NCI-H2196 treated with DMSO at 0.1 percent for 48 hours (cell line): ENCODE data around the gene FAM13A.
A peak's percentile ranks its signal among the peaks of the same experiment; 100 is the strongest.
"Not testable (repeated sequence)": the region's sequence is repeated elsewhere in the genome, so short reads cannot be mapped to it uniquely, and the experiment has no call there.

Experiments
- DNase-seq: peaks from one replicate; lab custom pipeline; 2025; ENCODE audit not compliant: unreplicated experiment; lab: John Stamatoyannopoulos, UW

FAM13A gene

GRCh38 chr4:89044147-89044900, 12.7 kb downstream of the FAM13A start:
- no peak for DNase-seq

GRCh38 chr4:89042055-89042454, 14.9 kb downstream of the FAM13A start:
- DNase-seq = no peak

DNA sequence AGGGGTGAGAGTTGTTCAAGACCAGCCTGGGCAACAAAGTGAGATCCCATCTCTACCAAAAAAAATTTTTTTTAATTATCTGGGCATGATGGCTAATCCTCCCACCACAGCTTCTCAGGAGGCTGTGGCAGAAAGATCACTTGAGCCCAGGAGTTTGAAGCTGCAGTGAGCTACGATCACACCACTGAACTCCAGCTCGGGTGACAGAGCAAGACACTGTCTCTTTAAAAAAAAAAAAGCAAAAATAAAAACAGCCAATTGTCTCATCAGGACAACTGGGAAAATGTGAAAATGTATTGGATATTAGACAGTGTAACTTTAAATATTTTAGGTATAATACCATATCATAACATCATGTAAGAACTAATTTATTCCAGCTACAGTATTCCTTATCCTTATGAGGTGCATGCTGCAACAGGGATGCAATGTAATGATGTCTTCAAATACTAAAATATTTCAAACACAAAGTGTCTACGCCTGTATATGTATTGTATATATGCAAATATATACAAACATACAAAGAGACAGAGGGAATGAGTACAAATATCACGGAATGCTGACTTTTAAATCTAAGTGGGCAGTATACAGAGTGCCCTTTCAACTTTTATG, 17.2 kb downstream of the FAM13A start:
- no peak for DNase-seq

DNA sequence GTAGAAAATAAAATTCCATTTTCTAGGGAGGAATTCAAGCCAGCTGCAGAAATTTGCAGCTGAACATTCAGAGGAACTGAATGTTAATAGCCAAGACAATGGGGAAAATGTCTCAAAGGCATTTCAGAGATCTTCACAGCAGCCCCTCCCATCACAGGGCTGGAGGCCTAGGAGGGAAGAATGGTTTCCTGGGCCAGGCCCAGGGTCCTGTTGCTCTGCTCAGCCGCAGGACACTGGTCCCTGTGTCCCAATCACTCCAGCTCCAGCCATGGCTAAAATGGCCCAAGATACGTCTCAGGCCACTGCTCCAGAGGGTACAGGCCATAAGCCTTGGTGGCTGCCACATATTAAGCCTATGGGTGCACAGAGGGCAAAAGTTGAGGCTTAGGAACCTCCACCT, 20.4 kb downstream of the FAM13A start:
- no peak for DNase-seq

- DNase-seq = no peak
Measured at GRCh38 chr4:89031272-89031671, 25.7 kb downstream of the FAM13A start.

DNA sequence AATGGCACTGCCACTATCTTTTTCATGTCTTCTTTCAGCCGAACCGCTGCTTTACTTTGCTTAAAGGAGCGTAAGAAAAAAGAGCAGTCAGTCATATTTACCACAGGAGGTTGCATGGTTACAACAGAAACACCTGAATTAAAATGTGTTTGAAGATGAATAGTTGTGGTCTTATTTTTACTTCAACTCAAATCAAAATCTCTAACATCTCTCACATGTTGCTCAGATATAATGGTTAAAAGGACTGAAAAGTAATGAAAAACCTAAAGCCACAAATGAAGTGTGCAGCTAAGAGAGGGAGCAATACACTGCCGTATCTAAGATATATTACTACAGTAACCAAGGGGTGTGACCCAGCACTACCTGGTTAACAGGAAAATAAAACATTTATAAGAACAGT, 27.4 kb downstream of the FAM13A start:
- no peak for DNase-seq

- no peak for DNase-seq
Measured at GRCh38 chr4:89026542-89026941, 30.4 kb downstream of the FAM13A start.

GRCh38 chr4:89024051-89024675, 32.8 kb downstream of the FAM13A start:
- peak; percentile 33 for DNase-seq

DNA sequence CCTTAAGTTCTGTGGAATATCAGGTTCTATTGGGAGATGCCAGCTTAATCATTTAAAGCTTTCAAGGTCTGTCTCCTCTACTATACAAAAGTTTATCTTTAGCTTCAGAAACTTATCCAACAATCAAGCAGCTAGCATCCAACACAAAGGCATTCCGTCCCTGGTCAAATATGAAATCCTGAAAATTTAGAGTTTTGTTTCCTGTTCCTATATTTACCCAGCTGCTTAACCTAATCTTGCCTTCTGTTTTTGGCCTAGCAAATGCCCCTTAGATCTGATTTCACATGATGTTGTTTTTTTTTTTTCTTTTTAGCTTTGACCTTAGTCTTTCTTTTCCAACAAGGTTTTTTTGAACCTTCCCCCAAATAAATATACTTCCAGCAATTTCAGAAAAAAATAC, 33.8 kb downstream of the FAM13A start:
- DNase-seq = peak; percentile 3

DNA sequence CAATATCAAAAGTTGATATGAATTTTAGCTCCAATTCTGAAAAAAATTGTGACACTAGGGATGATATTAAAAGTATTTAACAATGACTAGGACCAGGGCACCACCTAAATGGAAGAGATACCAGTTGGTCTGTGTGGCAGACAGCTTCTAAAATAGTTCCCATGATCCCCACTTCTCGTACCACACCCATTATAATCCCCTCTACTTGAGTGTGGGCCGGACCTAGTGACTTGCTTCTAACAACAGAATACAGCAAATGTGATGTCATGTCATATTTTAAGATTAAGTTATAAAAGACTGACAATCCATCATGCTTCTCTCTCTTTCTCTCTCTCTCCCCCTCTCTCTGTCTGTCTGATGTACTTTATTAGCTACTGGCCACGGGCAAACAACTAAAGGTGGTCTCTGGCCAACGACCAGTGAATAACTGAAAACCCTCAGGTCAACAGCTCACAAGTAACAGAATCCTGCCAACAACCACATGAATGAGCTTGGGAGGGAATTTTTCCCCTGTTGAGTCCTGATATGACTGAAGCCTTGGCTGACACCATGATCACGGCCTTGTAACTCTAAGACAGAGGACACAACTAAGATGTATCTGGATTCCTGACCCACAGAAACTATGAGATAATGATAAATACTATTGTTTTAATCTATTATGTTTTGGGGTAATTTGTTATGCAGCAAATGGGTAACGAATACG, 34.4 kb downstream of the FAM13A start:
- DNase-seq = no peak

- DNase-seq = no peak
Measured at GRCh38 chr4:89021684-89022083, 35.3 kb downstream of the FAM13A start.

- no peak for DNase-seq
Measured at GRCh38 chr4:89021062-89021461, 35.9 kb downstream of the FAM13A start.

GRCh38 chr4:89014897-89015296, 42.1 kb downstream of the FAM13A start:
- DNase-seq = not testable (repeated sequence)

DNA sequence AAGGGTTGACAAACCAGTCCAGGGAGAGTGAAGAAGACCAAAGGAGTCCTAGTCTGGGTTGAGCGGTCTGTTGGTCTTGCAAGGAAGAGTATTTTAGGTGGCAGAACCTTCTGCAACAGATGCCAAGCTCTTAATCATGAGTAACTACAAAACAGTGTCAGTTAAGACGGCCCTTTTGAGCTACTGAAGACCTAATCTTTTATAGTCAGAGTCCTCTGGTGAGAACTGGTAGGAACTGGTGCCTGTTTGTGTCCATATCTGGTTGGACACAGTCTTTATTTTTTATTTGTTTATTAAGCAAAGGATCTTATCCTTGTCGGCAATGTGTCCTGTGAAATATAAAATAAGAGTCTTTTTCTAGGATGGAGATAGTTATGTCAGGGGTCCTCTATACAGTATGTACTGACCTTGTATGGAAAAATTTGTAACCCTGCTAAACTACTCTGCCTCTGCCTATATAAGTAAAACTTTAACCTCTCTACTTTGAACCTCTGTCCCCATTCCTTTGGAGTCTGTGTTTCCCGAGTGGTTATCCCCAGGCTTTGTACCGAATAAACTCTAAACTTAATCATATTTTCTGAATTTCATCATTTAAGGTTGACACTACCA, 47.1 kb downstream of the FAM13A start:
- DNase-seq = no peak

DNA sequence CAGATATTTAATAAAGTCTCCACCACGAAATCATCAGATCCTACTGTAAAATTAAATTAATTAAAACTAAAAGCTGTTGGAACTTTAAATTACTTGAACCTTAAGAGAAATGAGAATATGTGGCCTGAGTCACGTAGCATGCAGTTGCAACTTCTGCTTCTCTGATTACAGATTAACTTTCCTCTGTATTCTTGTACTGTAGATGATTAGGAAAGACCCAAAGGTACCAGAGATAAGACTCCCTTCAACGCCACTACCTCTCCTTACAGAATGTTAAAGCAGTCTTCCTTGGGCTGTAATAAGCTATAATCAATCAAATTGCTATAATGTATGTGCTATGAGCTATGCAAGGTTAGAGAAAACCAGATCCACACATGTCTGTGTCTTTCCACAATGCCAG, 47.9 kb downstream of the FAM13A start:
- no peak for DNase-seq

DNA sequence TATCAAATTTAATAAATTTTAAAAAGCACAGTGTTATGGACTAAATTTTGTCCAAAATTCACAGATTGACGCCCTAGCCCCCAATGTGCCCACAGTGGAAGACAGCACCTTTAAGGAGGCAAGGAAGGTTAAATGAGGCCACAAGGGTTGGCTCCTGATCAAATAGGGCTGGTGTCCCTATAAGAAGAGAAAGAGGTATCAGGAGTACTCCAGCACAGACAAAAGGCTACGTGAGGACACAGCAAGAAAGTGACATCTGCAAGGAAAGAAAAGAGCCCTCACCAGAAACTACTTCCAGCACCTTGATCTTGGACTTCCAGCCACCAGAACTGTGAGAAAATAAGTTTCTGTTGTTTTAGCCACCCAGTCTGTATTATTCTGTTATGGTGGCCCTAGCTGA, 48.8 kb downstream of the FAM13A start:
- DNase-seq = no peak

DNA sequence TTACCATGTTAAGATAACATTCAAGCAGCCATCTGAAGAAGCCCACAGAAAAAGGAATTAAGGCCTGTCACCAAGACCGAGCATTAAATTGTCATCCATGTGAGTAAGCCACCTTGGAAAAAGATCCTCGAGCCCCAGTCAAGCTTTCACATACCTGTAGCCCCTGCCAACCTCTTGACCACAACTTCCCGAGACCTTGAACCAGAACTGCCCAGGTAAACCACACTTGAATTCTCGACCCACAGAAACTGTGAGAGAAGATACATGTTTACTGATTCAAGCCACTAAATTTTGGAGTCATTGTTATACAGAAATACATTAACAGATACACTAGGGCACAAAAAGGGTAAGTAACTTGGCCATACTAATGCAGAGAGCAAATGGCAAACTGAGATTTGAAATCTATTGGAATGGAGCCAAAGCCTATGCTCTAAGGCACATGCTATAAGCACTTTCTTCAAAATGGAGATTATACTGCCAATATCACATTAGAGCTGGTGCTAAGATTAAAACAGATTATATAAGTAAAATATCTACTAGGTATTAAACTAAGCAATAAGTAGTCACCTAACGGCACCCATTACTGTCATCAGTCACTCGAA, 49.5 kb downstream of the FAM13A start:
- no peak for DNase-seq

GRCh38 chr4:89006307-89006706, 50.7 kb downstream of the FAM13A start:
- no peak for DNase-seq

GRCh38 chr4:89005066-89005465, 51.9 kb downstream of the FAM13A start:
- not testable (repeated sequence) for DNase-seq

DNA sequence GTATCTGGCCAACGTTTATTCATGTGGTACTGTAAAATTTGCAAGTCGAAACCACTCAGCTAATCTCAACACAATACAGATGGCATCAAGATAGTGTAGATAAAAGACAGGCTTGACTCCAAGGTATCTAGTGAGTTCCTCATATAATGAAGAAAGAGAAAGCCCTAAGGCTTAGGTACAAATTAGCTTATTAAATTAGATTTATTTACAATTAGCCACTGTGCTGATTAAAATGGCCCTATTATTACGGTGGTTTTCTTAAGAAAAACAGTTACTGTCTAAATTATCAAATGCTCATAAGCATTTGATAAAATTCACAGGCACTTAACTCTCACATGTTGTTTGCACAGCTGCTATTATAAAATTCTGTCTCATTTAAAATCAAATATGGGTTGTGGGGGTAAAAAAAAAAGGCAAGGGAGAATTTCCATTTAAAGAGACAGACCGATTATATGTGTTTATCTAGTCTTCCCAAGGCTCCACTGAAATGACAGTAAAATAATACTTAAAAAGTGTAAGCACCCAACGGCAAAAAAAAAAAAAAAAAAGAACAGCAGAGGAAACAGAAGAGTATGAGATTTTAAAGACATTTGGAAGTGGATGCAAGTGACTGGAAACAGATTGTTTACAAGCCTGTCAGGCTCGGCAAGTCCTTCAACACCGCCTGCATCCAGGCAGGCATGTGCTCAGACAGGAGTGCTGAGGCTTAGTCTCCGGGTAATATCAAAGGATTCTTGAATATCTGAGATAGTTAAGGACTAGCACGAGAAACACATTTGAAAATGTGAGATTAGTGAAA, 55.1 kb downstream of the FAM13A start:
- peak; percentile 65 for DNase-seq
